ENCODE data around the gene OTOG.

DNA sequence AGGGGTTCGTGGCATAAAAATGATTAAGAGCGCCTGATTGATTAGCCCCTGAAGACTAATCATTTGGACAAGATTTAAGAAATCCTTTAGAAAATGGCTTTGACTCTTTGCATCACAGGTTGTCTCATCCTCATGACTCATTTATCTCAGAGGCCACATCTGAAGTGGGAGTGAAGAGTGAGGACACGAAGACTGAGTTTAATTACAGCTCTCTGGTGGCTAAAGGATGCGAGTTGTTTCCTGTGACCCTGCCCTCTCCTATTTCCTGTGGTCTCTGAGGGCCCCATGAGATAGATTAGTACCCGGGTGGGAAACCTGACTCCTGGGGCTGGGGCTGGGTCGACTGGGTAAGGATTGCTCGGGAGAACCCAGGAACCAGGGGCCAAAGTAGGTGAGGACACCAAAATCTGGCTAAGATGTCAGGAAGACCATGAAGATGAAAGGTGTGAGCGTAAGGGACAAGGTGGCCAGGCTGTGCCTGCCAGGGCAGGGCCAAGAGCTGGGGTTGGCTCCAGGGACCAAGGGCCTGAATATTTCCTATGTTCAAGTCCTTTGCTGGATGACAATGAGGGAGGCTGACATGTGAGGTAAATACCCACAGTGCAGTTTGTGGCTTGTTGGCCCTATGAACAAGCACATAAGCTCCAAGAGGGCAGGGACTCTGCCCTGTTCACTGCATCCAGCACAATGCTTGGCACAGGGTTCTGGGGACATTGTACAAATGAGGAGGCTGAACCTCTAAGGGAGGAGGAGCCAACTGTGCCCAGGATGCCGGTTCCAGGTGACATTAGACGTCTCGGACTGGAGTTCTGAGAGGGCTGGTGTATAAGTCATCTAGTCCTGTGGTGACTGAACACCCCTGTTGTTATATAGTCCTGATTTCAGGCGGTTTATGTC, 3.6 kb downstream of the OTOG start:
- TF ChIP-seq, protein P1, sequence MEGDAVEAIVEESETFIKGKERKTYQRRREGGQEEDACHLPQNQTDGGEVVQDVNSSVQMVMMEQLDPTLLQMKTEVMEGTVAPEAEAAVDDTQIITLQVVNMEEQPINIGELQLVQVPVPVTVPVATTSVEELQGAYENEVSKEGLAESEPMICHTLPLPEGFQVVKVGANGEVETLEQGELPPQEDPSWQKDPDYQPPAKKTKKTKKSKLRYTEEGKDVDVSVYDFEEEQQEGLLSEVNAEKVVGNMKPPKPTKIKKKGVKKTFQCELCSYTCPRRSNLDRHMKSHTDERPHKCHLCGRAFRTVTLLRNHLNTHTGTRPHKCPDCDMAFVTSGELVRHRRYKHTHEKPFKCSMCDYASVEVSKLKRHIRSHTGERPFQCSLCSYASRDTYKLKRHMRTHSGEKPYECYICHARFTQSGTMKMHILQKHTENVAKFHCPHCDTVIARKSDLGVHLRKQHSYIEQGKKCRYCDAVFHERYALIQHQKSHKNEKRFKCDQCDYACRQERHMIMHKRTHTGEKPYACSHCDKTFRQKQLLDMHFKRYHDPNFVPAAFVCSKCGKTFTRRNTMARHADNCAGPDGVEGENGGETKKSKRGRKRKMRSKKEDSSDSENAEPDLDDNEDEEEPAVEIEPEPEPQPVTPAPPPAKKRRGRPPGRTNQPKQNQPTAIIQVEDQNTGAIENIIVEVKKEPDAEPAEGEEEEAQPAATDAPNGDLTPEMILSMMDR (conservative IDR thresholded peaks at IDR 0.05; ENCODE audit: low read depth, low read length), result no peak
- TF ChIP-seq EZH2 (IDR thresholded peaks at IDR 0.05; ENCODE audit: low read length, unreplicated experiment), result no peak
- no peak for TF ChIP-seq EZH2phosphoT487 (IDR thresholded peaks at IDR 0.05; ENCODE audit: borderline replicate concordance, low read length)
